Breast epithelium (tissue), 3 donors: Measurements from ENCODE around the gene SQSTM1.

Experiments used
- CTCF ChIP-seq, 3 donors: fragments of 450-650 bp; IDR thresholded peaks; one replicate each; pipeline ENCODE4 v1.5.1; 2016 to 2017; ENCODE audit warnings: antibody characterized with exemption in 3 of 3, mild to moderate bottlenecking in 3 of 3, moderate library complexity in 3 of 3
- POLR2A ChIP-seq: fragments of 450-650 bp; IDR thresholded peaks from one replicate; pipeline ENCODE4 v1.6.1; 2016; ENCODE audit warnings: antibody characterized with exemption, mild to moderate bottlenecking, moderate library complexity
- POLR2AphosphoS5 ChIP-seq, 3 donors: sonication (generic); formaldehyde crosslinking; IDR thresholded peaks; one replicate each; pipeline ENCODE4 v1.6.1; 2017; ENCODE audit warnings: antibody characterized with exemption in 3 of 3

GRCh38 chr5:179834120-179834519 lies 13.4 kb downstream of the SQSTM1 start:
- TF ChIP-seq CTCF (IDR thresholded peaks at IDR 0.05) (no peak), POLR2A (no peak), POLR2AphosphoS5 (IDR thresholded peaks at IDR 0.05) (no peak)
